MCF 10A (cell line): ENCODE data around the gene AP3S2. TPM values are rescaled to one million over a fixed set of nuclear protein-coding genes. Genes with fewer than 3 reads are reported as not detected.

Source experiments
- BruUV-seq: library from RNA; stranded (reverse); fragments of 400-500 nt; replicated peaks from 2 replicates; lab custom pipeline; 2021; lab: Mats Ljungman, UMichigan
- CTCF ChIA-PET: fragments of 300-600 bp; sonication (Branson Sonifier 250); formaldehyde crosslinking; extraction: SDS; loops from one replicate; lab custom pipeline; 2021; ENCODE audit warnings: antibody characterized with exemption, inconsistent platforms; lab: Yijun Ruan, JAX
- POLR2A ChIA-PET: fragments of 300-600, 350-650 bp; sonication (Branson Sonifier 250); formaldehyde crosslinking; extraction: SDS; loops from one replicate; lab custom pipeline; 2020; ENCODE audit warnings: antibody characterized with exemption, inconsistent platforms; lab: Yijun Ruan, JAX
- DNase-seq: peaks from one replicate; pipeline ENCODE4 v3.0.0-alpha.2; 2018; ENCODE audit not compliant: unreplicated experiment
- H3K27ac Mint-ChIP-seq: one replicate; pipeline ENCODE4 v1.8.0; 2022; ENCODE audit warnings: mild to moderate bottlenecking, low read depth, mixed read lengths; ENCODE audit not compliant: unreplicated experiment
- H3K27me3 Mint-ChIP-seq: one replicate; pipeline ENCODE4 v1.8.0; 2022; ENCODE audit warnings: mixed read lengths; ENCODE audit not compliant: insufficient read depth, unreplicated experiment
- H3K36me3 Mint-ChIP-seq: one replicate; pipeline ENCODE4 v1.8.0; 2022; ENCODE audit warnings: mild to moderate bottlenecking, moderate library complexity, mixed read lengths; ENCODE audit not compliant: insufficient read depth, unreplicated experiment
- H3K4me1 Mint-ChIP-seq: one replicate; pipeline ENCODE4 v1.8.0; 2022; ENCODE audit warnings: mixed read lengths; ENCODE audit not compliant: insufficient read depth, unreplicated experiment
- H3K4me3 Mint-ChIP-seq: one replicate; pipeline ENCODE4 v1.8.0; 2022; ENCODE audit warnings: mild to moderate bottlenecking, moderate library complexity, mixed read lengths; ENCODE audit not compliant: unreplicated experiment
- H3K9me3 Mint-ChIP-seq: one replicate; pipeline ENCODE4 v1.8.0; 2022; ENCODE audit warnings: mixed read lengths; ENCODE audit not compliant: unreplicated experiment
- CTCF ChIP-seq: fragments of 200-600 bp; IDR thresholded peaks from one replicate; pipeline ENCODE4 v1.8.0; 2022; ENCODE audit warnings: antibody characterized with exemption, mild to moderate bottlenecking; ENCODE audit not compliant: unreplicated experiment
- intact Hi-C: fragments of 100-400 bp; cut with micrococcal nuclease; formaldehyde crosslinking; loops from 2 replicates; pipeline ENCODE4 v1.14.1; 2022
- total RNA-seq: library from RNA; stranded (reverse); gene quantifications from 2 replicates; pipeline ENCODE4 v1.2.3, GENCODE V29; 2022

Gene AP3S2
- total RNA-seq, 1 experiment from 2014 or later, result 38.4 TPM

DNA sequence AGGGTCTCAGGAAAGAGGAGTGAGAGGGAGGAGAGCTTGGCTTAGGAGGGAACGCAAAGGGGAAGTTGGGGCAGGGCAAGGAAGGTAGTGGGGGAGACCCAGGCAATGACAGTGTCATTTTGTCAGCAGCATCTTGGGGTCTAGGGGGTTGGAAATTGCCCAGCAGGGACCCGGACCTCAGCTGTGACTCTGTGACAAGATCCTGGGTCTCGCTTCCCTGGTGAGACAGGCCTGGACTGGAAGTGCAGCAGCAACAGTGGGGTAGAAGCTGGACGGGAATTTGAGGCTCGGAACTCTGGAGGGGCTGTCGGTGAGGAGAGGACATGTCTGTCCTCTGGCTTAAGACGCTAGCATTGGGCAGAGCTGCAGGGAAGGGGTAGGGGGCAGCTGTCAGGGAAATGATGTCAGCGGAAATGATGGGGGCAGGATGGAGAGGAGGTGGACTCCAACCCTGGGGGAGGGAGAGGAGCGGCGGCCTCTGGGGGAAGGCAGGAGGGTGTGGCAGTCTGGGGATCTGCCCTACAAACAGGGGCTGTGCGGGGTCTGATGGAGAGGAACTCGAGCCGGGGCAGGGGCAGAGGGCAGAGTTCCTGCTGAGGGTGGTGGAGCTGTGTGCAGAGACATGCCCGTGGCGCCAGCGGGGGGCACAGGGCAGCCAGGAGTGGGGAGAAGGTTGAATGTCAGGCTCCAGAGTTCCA, 91.4 kb downstream of the AP3S2 start:
- Mint-ChIP-seq H3K36me3 (peaks cover 93% of the 10 kb centered on the region), H3K9me3 (no peaks in the 10 kb centered on the region), H3K27me3 (no peaks in the 10 kb centered on the region), H3K4me3 (no peak overlapping the region), H3K4me1 (peaks cover under 1% of the 10 kb centered on the region), H3K27ac (peak overlapping the region; percentile 46)
- no TSS peak for BruUV-seq
- POLR2A ChIA-PET, result no interaction called here
- intact Hi-C loops, result no loop called here
- TF ChIP-seq CTCF, result no peak
- no peak for DNase-seq
- CTCF ChIA-PET, result interaction anchor here (0.7 to 1.2 kb wide), 4 partner anchors 41 to 157 kb away, joined by 3 to 6 read pairs (median 4); no protein-coding TSS in a partner anchor

- no peaks in the 10 kb centered on the region for H3K27me3 Mint-ChIP-seq
- intact Hi-C loops, result no loop called here
- no peak for DNase-seq
- ChIA-PET CTCF (interaction anchor here (0.7 to 1.2 kb wide), 3 partner anchors 40 to 75 kb away, joined by 3 to 6 read pairs (median 5); no protein-coding TSS in a partner anchor), POLR2A (no interaction called here)
- TF ChIP-seq CTCF, result no peak
- H3K27ac Mint-ChIP-seq, result peak overlapping the region; percentile 46
- no peaks in the 10 kb centered on the region for H3K9me3 Mint-ChIP-seq
- peaks cover 93% of the 10 kb centered on the region for H3K36me3 Mint-ChIP-seq
- H3K4me3 Mint-ChIP-seq, result no peak overlapping the region
- BruUV-seq, result no TSS peak
- peaks cover 6% of the 10 kb centered on the region for H3K4me1 Mint-ChIP-seq
Observed at GRCh38 chr15:89801471-89802195, 92.2 kb downstream of the AP3S2 start.

GRCh38 chr15:89799918-89800498, 93.8 kb downstream of the AP3S2 start:
- H3K4me1 Mint-ChIP-seq, result peaks cover 17% of the 10 kb centered on the region
- BruUV-seq, result TSS peak; percentile 42
- no peak for TF ChIP-seq CTCF
- peaks cover 99% of the 10 kb centered on the region for H3K36me3 Mint-ChIP-seq
- no peaks in the 10 kb centered on the region for H3K9me3 Mint-ChIP-seq
- ChIA-PET CTCF (interaction anchor here (0.6 to 1.1 kb wide), 2 partner anchors 12 to 30 kb away, joined by 3 read pairs; no protein-coding TSS in a partner anchor), POLR2A (no interaction called here)
- H3K27me3 Mint-ChIP-seq, result no peaks in the 10 kb centered on the region
- DNase-seq, result no peak
- peak overlapping the region; percentile 47 for H3K27ac Mint-ChIP-seq
- H3K4me3 Mint-ChIP-seq, result no peak overlapping the region
- intact Hi-C loops, result no loop called here
